ENCODE results near the gene FCHSD1.

GRCh38 chr5:141623611-141624010 lies 27.6 kb downstream of the FCHSD1 start:
- TF ChIP-seq CTCF (IDR thresholded peaks at IDR 0.05; ENCODE audit: insufficient read depth, low read depth, low read length), result no peak
- no peak for TF ChIP-seq EZH2 (IDR thresholded peaks at IDR 0.05; ENCODE audit: insufficient read depth, low read length)
